ENCODE results near the gene GPR161. TPM values are rescaled to one million over a fixed set of nuclear protein-coding genes. Genes with fewer than 3 reads are reported as not detected.

Gene GPR161
- total and polyA plus RNA-seq, 4 donors, result 6.0 to 19.8 (median 13.8) TPM

GRCh38 chr1:168139070-168139469, 2.3 kb upstream of the GPR161 start:
- Histone ChIP-seq H3K4me1 (ENCODE audit: control insufficient read depth in 1 of 2, insufficient read depth in 2 of 2, low read length in 2 of 2) (no peaks in the 10 kb centered on the region), H3K4me3 (ENCODE audit: low read length in 2 of 2) (no peak overlapping the region), H3K9me3 (ENCODE audit: control insufficient read depth, low read length) (no peaks in the 10 kb centered on the region), H3K27me3 (ENCODE audit: control insufficient read depth in 1 of 2, insufficient read depth in 2 of 2, low read length in 1 of 2) (no peaks in the 10 kb centered on the region), H3K36me3 (ENCODE audit: control insufficient read depth in 1 of 2, insufficient read depth in 2 of 2, low read length in 1 of 2) (no peaks in the 10 kb centered on the region), H3K27ac (ENCODE audit: low read depth in 1 of 2, low read length in 2 of 2) (no peak overlapping the region)
- intact Hi-C loops (cut with DNase I), result loop anchor here in 1 of 2 donors (5.0 kb wide), 1 partner anchor 52 kb away; no protein-coding TSS in a partner anchor
- no peak for DNase-seq
- ATAC-seq (ENCODE audit: low FRiP score), result no peak

GRCh38 chr1:168138134-168138533, 1.4 kb upstream of the GPR161 start:
- WGBS, 2 donors, result 58 to 61% methylated on average over 5 of the region's 5 CpGs
- Histone ChIP-seq H3K4me1 (ENCODE audit: control insufficient read depth in 1 of 2, insufficient read depth in 2 of 2, low read length in 2 of 2) (no peaks in the 10 kb centered on the region), H3K27ac (ENCODE audit: low read depth in 1 of 2, low read length in 2 of 2) (peak overlapping the region; percentile 18 to 19), H3K4me3 (ENCODE audit: low read length in 2 of 2) (no peak overlapping the region), H3K36me3 (ENCODE audit: control insufficient read depth in 1 of 2, insufficient read depth in 2 of 2, low read length in 1 of 2) (no peaks in the 10 kb centered on the region), H3K27me3 (ENCODE audit: control insufficient read depth in 1 of 2, insufficient read depth in 2 of 2, low read length in 1 of 2) (no peaks in the 10 kb centered on the region), H3K9me3 (ENCODE audit: control insufficient read depth, low read length) (no peaks in the 10 kb centered on the region)
- ATAC-seq (ENCODE audit: low FRiP score) (no peak), DNase-seq (no peak)
- intact Hi-C loops (cut with DNase I), result loop anchor here in 1 of 2 donors (5.0 kb wide), 1 partner anchor 51 kb away; no protein-coding TSS in a partner anchor

- DNase-seq (no peak), ATAC-seq (ENCODE audit: low FRiP score) (peak; percentile 35)
- peak overlapping the region; percentile 18 to 20 for H3K27ac ChIP-seq (ENCODE audit: low read depth in 1 of 2, low read length in 2 of 2)
- peak overlapping the region; percentile 61 to 89 for H3K4me3 ChIP-seq (ENCODE audit: low read length in 2 of 2)
- no peaks in the 10 kb centered on the region for H3K9me3 ChIP-seq (ENCODE audit: control insufficient read depth, low read length)
- no peaks in the 10 kb centered on the region for H3K27me3 ChIP-seq (ENCODE audit: control insufficient read depth in 1 of 2, insufficient read depth in 2 of 2, low read length in 1 of 2)
- WGBS, 2 donors, result 0% methylated on average over 6 of the region's 6 CpGs
- H3K36me3 ChIP-seq (ENCODE audit: control insufficient read depth in 1 of 2, insufficient read depth in 2 of 2, low read length in 1 of 2), result no peaks in the 10 kb centered on the region
- intact Hi-C loops (cut with DNase I), result loop anchor here in 1 of 2 donors (5.0 kb wide), 1 partner anchor 50 kb away; no protein-coding TSS in a partner anchor
- no peaks in the 10 kb centered on the region for H3K4me1 ChIP-seq (ENCODE audit: control insufficient read depth in 1 of 2, insufficient read depth in 2 of 2, low read length in 2 of 2)
Measured at GRCh38 chr1:168137515-168137821, 738 bp upstream of the GPR161 start.

GRCh38 chr1:168135921-168136708, 615 bp downstream of the GPR161 start:
- peak; percentile 58 for ATAC-seq (ENCODE audit: low FRiP score)
- 1% methylated on average over 52 to 63 of the region's 63 CpGs for WGBS, 2 donors
- peak overlapping the region; percentile 9 to 50 for H3K27ac ChIP-seq (ENCODE audit: low read depth in 1 of 2, low read length in 2 of 2)
- intact Hi-C loops (cut with DNase I), result loop anchor here in 1 of 2 donors (5.0 kb wide), 1 partner anchor 49 kb away; no protein-coding TSS in a partner anchor
- peak overlapping the region; percentile 61 to 89 for H3K4me3 ChIP-seq (ENCODE audit: low read length in 2 of 2)
- no peaks in the 10 kb centered on the region for H3K9me3 ChIP-seq (ENCODE audit: control insufficient read depth, low read length)
- H3K36me3 ChIP-seq (ENCODE audit: control insufficient read depth in 1 of 2, insufficient read depth in 2 of 2, low read length in 1 of 2), result no peaks in the 10 kb centered on the region
- no peaks in the 10 kb centered on the region for H3K4me1 ChIP-seq (ENCODE audit: control insufficient read depth in 1 of 2, insufficient read depth in 2 of 2, low read length in 2 of 2)
- no peaks in the 10 kb centered on the region for H3K27me3 ChIP-seq (ENCODE audit: control insufficient read depth in 1 of 2, insufficient read depth in 2 of 2, low read length in 1 of 2)
- DNase-seq, result peak in 1 of 2 donors; percentile 59

GRCh38 chr1:168135116-168135920, 1.4 kb downstream of the GPR161 start:
- no peak for DNase-seq
- WGBS, 2 donors, result 11% methylated on average over 12 of the region's 12 CpGs
- no peak overlapping the region for H3K27ac ChIP-seq (ENCODE audit: low read depth in 1 of 2, low read length in 2 of 2)
- H3K4me3 ChIP-seq (ENCODE audit: low read length in 2 of 2), result peak overlapping the region; percentile 61 to 89
- H3K9me3 ChIP-seq (ENCODE audit: control insufficient read depth, low read length), result no peaks in the 10 kb centered on the region
- no peak for ATAC-seq (ENCODE audit: low FRiP score)
- intact Hi-C loops (cut with DNase I), result loop anchor here in 1 of 2 donors (5.0 kb wide), 1 partner anchor 48 kb away; no protein-coding TSS in a partner anchor
- H3K36me3 ChIP-seq (ENCODE audit: control insufficient read depth in 1 of 2, insufficient read depth in 2 of 2, low read length in 1 of 2), result no peaks in the 10 kb centered on the region
- H3K4me1 ChIP-seq (ENCODE audit: control insufficient read depth in 1 of 2, insufficient read depth in 2 of 2, low read length in 2 of 2), result no peaks in the 10 kb centered on the region
- H3K27me3 ChIP-seq (ENCODE audit: control insufficient read depth in 1 of 2, insufficient read depth in 2 of 2, low read length in 1 of 2), result no peaks in the 10 kb centered on the region

GRCh38 chr1:168134642-168135041, 2.1 kb downstream of the GPR161 start:
- no peaks in the 10 kb centered on the region for H3K27me3 ChIP-seq (ENCODE audit: control insufficient read depth in 1 of 2, insufficient read depth in 2 of 2, low read length in 1 of 2)
- 22 to 23% methylated on average over 7 of the region's 7 CpGs for WGBS, 2 donors
- ATAC-seq (ENCODE audit: low FRiP score) (no peak), DNase-seq (no peak)
- no peaks in the 10 kb centered on the region for H3K36me3 ChIP-seq (ENCODE audit: control insufficient read depth in 1 of 2, insufficient read depth in 2 of 2, low read length in 1 of 2)
- H3K9me3 ChIP-seq (ENCODE audit: control insufficient read depth, low read length), result no peaks in the 10 kb centered on the region
- intact Hi-C loops (cut with DNase I), result loop anchor here in 1 of 2 donors (5.0 kb wide), 1 partner anchor 47 kb away; no protein-coding TSS in a partner anchor
- H3K4me3 ChIP-seq (ENCODE audit: low read length in 2 of 2), result no peak overlapping the region
- H3K27ac ChIP-seq (ENCODE audit: low read depth in 1 of 2, low read length in 2 of 2), result no peak overlapping the region
- H3K4me1 ChIP-seq (ENCODE audit: control insufficient read depth in 1 of 2, insufficient read depth in 2 of 2, low read length in 2 of 2), result no peaks in the 10 kb centered on the region

- Histone ChIP-seq H3K9me3 (ENCODE audit: control insufficient read depth, low read length) (no peaks in the 10 kb centered on the region), H3K4me1 (ENCODE audit: control insufficient read depth in 1 of 2, insufficient read depth in 2 of 2, low read length in 2 of 2) (no peaks in the 10 kb centered on the region), H3K27ac (ENCODE audit: low read depth in 1 of 2, low read length in 2 of 2) (no peak overlapping the region), H3K36me3 (ENCODE audit: control insufficient read depth in 1 of 2, insufficient read depth in 2 of 2, low read length in 1 of 2) (no peaks in the 10 kb centered on the region), H3K27me3 (ENCODE audit: control insufficient read depth in 1 of 2, insufficient read depth in 2 of 2, low read length in 1 of 2) (no peaks in the 10 kb centered on the region), H3K4me3 (ENCODE audit: low read length in 2 of 2) (no peak overlapping the region)
- ATAC-seq (ENCODE audit: low FRiP score) (no peak), DNase-seq (no peak)
- WGBS, 2 donors, result 0 to 17% methylated on average over 1 of the region's 1 CpG
- intact Hi-C loops (cut with DNase I), result no loop called here
Measured at GRCh38 chr1:168134132-168134531, 2.6 kb downstream of the GPR161 start.

GRCh38 chr1:168129933-168130332, 6.8 kb downstream of the GPR161 start:
- intact Hi-C loops (cut with DNase I), result no loop called here
- ATAC-seq (ENCODE audit: low FRiP score) (no peak), DNase-seq (no peak)
- WGBS, 2 donors, result 90 to 93% methylated on average over 6 of the region's 6 CpGs
- Histone ChIP-seq H3K27me3 (ENCODE audit: control insufficient read depth in 1 of 2, insufficient read depth in 2 of 2, low read length in 1 of 2) (no peaks in the 10 kb centered on the region), H3K9me3 (ENCODE audit: control insufficient read depth, low read length) (no peaks in the 10 kb centered on the region), H3K4me3 (ENCODE audit: low read length in 2 of 2) (no peak overlapping the region), H3K4me1 (ENCODE audit: control insufficient read depth in 1 of 2, insufficient read depth in 2 of 2, low read length in 2 of 2) (no peaks in the 10 kb centered on the region), H3K27ac (ENCODE audit: low read depth in 1 of 2, low read length in 2 of 2) (no peak overlapping the region), H3K36me3 (ENCODE audit: control insufficient read depth in 1 of 2, insufficient read depth in 2 of 2, low read length in 1 of 2) (peaks cover 0 to 3% of the 10 kb centered on the region in 2 donors)
